WTC11 (cell line): Measurements from ENCODE around the gene ZNF853. TPM values are rescaled to one million over a fixed set of nuclear protein-coding genes. Genes with fewer than 3 reads are reported as not detected.
A peak's percentile ranks its signal among the peaks of the same experiment; 100 is the strongest.

Experiments used
- CREB1 ChIP-seq: sonication (generic); formaldehyde crosslinking; IDR thresholded peaks from 2 replicates; pipeline ENCODE4 v1.8.0; 2023; ENCODE audit warnings: mild to moderate bottlenecking, missing genetic modification reagents
- CREM ChIP-seq: sonication (generic); formaldehyde crosslinking; IDR thresholded peaks from 2 replicates; pipeline ENCODE4 v1.8.1; 2022; ENCODE audit warnings: mild to moderate bottlenecking, missing genetic modification reagents, moderate library complexity
- ELF4 ChIP-seq: sonication (generic); formaldehyde crosslinking; IDR thresholded peaks from 2 replicates; pipeline ENCODE4 v1.8.1; 2022; ENCODE audit warnings: low read depth, mild to moderate bottlenecking, moderate library complexity, missing genetic modification reagents
- FOXJ3 ChIP-seq: sonication (generic); formaldehyde crosslinking; IDR thresholded peaks from 2 replicates; pipeline ENCODE4 v1.9.0; 2021; ENCODE audit warnings: missing genetic modification reagents, mild to moderate bottlenecking, borderline replicate concordance
- FOXP1 ChIP-seq: sonication (generic); formaldehyde crosslinking; IDR thresholded peaks from 2 replicates; pipeline ENCODE4 v1.8.0; 2022; ENCODE audit warnings: missing genetic modification reagents, mild to moderate bottlenecking, moderate library complexity, borderline replicate concordance
- GRHL2 ChIP-seq: fragments of 250-450 bp; sonication (Bioruptor Pico); IDR thresholded peaks from 2 replicates; pipeline ENCODE4 v1.8.0; 2022; ENCODE audit warnings: mild to moderate bottlenecking, moderate library complexity; ENCODE audit not compliant: insufficient replicate concordance, severe bottlenecking
- KAT7 ChIP-seq: sonication (generic); formaldehyde crosslinking; IDR thresholded peaks from 2 replicates; pipeline ENCODE4 v1.8.1; 2023; ENCODE audit warnings: missing genetic modification reagents, mild to moderate bottlenecking, borderline replicate concordance
- MYBL2 ChIP-seq: sonication (generic); formaldehyde crosslinking; IDR thresholded peaks from 2 replicates; pipeline ENCODE4 v1.8.1; 2023; ENCODE audit warnings: mild to moderate bottlenecking, moderate library complexity, missing genetic modification reagents
- NR1H2 ChIP-seq: sonication (generic); formaldehyde crosslinking; IDR thresholded peaks from 2 replicates; pipeline ENCODE4 v1.9.0; 2021; ENCODE audit warnings: mild to moderate bottlenecking, moderate library complexity, missing genetic modification reagents
- RELA ChIP-seq: sonication (generic); formaldehyde crosslinking; IDR thresholded peaks from 2 replicates; pipeline ENCODE4 v1.8.1; 2022; ENCODE audit warnings: missing genetic modification reagents, mild to moderate bottlenecking, borderline replicate concordance
- SP1 ChIP-seq: sonication (generic); formaldehyde crosslinking; conservative IDR thresholded peaks from 2 replicates; pipeline ENCODE4 v1.8.1; 2022; ENCODE audit warnings: missing genetic modification reagents
- TCF7 ChIP-seq: sonication (generic); formaldehyde crosslinking; IDR thresholded peaks from 2 replicates; pipeline ENCODE4 v1.8.0; 2022; ENCODE audit warnings: mild to moderate bottlenecking, low read depth, missing genetic modification reagents, moderate library complexity
- ZNF138 ChIP-seq: sonication (generic); formaldehyde crosslinking; conservative IDR thresholded peaks from 2 replicates; pipeline ENCODE4 v1.8.1; 2022; ENCODE audit warnings: mild to moderate bottlenecking, moderate library complexity, missing genetic modification reagents
- ZNF219 ChIP-seq: sonication (generic); formaldehyde crosslinking; IDR thresholded peaks from 2 replicates; pipeline ENCODE4 v1.8.0; 2023; ENCODE audit warnings: missing genetic modification reagents, mild to moderate bottlenecking, borderline replicate concordance
- ZNF671 ChIP-seq: fragments of 250-450 bp; sonication (Bioruptor Pico); IDR thresholded peaks from 2 replicates; pipeline ENCODE4 v1.8.0; 2021; ENCODE audit warnings: mild to moderate bottlenecking
- total RNA-seq: library from RNA; stranded (reverse); gene quantifications from 3 replicates; pipeline ENCODE4 v1.2.3, GENCODE V29; 2021
- TF ChIP-seq, protein P1 (sequence below): sonication (generic); formaldehyde crosslinking; IDR thresholded peaks from 2 replicates; pipeline ENCODE4 v1.8.0; 2023; ENCODE audit warnings: missing genetic modification reagents
- TF ChIP-seq, protein P2 (sequence below): sonication (generic); formaldehyde crosslinking; IDR thresholded peaks from 2 replicates; pipeline ENCODE4 v1.8.1; 2022; ENCODE audit warnings: mild to moderate bottlenecking, moderate library complexity, missing genetic modification reagents
- TF ChIP-seq, protein P3 (sequence below): sonication (generic); formaldehyde crosslinking; IDR thresholded peaks from 2 replicates; pipeline ENCODE4 v1.8.1; 2022; ENCODE audit warnings: mild to moderate bottlenecking, missing genetic modification reagents, moderate library complexity, borderline replicate concordance
- TF ChIP-seq, protein P4 (sequence below): sonication (generic); formaldehyde crosslinking; conservative IDR thresholded peaks from 2 replicates; pipeline ENCODE4 v1.8.1; 2023; ENCODE audit warnings: mild to moderate bottlenecking, low read depth, missing genetic modification reagents, moderate library complexity
- TF ChIP-seq, protein P5 (sequence below): sonication (generic); formaldehyde crosslinking; IDR thresholded peaks from 2 replicates; pipeline ENCODE4 v1.8.1; 2023; ENCODE audit warnings: mild to moderate bottlenecking, missing genetic modification reagents
- TF ChIP-seq, protein P6 (sequence below): sonication (generic); formaldehyde crosslinking; IDR thresholded peaks from 2 replicates; pipeline ENCODE4 v1.8.0; 2022; ENCODE audit warnings: missing genetic modification reagents
- TF ChIP-seq, protein P7 (sequence below): sonication (generic); formaldehyde crosslinking; IDR thresholded peaks from 2 replicates; pipeline ENCODE4 v1.8.1; 2023; ENCODE audit warnings: mild to moderate bottlenecking, missing genetic modification reagents, moderate library complexity
- TF ChIP-seq, protein P8 (sequence below): sonication (generic); formaldehyde crosslinking; IDR thresholded peaks from 2 replicates; pipeline ENCODE4 v1.8.0; 2023; ENCODE audit warnings: mild to moderate bottlenecking, missing genetic modification reagents

ZNF853 gene
- total RNA-seq, 1 experiment from 2014 or later, result 7.7 TPM

DNA sequence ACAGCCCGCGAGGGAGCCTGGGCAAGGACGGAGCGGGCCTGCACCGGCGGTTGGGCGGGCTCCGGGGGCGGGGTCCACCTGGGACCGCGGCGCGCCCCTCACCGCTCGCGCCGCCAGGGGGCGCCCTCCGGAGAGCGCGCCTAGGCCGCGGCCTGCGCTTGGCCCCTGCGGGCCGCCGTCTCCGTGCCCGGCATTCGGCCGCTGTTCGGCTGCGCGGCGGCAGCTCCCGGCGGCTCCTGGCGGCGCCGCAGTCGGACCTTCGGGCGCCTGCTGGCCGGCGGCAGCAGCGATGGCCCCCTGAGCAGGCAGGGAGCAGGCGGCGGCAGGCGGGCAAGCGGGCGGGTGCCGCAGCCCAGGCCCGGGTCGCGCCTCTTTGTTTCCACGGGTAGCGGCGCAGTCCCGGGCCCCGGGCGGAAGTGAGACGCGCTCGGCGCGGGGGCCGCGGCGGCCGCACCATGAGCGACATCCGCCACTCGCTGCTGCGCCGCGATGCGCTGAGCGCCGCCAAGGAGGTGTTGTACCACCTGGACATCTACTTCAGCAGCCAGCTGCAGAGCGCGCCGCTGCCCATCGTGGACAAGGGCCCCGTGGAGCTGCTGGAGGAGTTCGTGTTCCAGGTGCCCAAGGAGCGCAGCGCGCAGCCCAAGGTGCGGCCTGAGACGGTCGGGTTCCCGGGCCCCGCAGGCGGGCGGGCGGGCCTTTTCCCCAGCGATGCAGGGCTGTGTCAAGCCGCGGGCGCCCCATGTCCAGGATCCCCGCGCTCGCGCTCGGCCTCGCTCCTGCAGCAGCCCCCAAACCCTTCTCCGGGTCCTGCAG, 25.4 kb upstream of the ZNF853 start, which contains the start of gene INTS15 (continued):
- TF ChIP-seq, protein P1, sequence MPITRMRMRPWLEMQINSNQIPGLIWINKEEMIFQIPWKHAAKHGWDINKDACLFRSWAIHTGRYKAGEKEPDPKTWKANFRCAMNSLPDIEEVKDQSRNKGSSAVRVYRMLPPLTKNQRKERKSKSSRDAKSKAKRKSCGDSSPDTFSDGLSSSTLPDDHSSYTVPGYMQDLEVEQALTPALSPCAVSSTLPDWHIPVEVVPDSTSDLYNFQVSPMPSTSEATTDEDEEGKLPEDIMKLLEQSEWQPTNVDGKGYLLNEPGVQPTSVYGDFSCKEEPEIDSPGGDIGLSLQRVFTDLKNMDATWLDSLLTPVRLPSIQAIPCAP (CRISPR knock-in tag), result 0 out of 2 replicates have a peak, but pooled peaks have one; percentile 15
- TF ChIP-seq, protein P2, sequence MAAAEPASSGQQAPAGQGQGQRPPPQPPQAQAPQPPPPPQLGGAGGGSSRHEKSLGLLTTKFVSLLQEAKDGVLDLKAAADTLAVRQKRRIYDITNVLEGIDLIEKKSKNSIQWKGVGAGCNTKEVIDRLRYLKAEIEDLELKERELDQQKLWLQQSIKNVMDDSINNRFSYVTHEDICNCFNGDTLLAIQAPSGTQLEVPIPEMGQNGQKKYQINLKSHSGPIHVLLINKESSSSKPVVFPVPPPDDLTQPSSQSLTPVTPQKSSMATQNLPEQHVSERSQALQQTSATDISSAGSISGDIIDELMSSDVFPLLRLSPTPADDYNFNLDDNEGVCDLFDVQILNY, result 0 out of 2 replicates have a peak, but pooled peaks have one; percentile 47
- TF ChIP-seq FOXJ3 (CRISPR knock-in tag), result no peak
- no peak for TF ChIP-seq TCF7 (CRISPR knock-in tag)
- TF ChIP-seq, protein P3, sequence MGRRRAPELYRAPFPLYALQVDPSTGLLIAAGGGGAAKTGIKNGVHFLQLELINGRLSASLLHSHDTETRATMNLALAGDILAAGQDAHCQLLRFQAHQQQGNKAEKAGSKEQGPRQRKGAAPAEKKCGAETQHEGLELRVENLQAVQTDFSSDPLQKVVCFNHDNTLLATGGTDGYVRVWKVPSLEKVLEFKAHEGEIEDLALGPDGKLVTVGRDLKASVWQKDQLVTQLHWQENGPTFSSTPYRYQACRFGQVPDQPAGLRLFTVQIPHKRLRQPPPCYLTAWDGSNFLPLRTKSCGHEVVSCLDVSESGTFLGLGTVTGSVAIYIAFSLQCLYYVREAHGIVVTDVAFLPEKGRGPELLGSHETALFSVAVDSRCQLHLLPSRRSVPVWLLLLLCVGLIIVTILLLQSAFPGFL, result no peak
- no peak for TF ChIP-seq ZNF138
- peak; percentile 87; the same call in 1 of the 2 replicates for TF ChIP-seq KAT7 (CRISPR knock-in tag)
- no peak for TF ChIP-seq NR1H2 (CRISPR knock-in tag)
- TF ChIP-seq GRHL2 (CRISPR knock-in tag), result no peak
- TF ChIP-seq ZNF671, result no peak
- TF ChIP-seq, protein P4, sequence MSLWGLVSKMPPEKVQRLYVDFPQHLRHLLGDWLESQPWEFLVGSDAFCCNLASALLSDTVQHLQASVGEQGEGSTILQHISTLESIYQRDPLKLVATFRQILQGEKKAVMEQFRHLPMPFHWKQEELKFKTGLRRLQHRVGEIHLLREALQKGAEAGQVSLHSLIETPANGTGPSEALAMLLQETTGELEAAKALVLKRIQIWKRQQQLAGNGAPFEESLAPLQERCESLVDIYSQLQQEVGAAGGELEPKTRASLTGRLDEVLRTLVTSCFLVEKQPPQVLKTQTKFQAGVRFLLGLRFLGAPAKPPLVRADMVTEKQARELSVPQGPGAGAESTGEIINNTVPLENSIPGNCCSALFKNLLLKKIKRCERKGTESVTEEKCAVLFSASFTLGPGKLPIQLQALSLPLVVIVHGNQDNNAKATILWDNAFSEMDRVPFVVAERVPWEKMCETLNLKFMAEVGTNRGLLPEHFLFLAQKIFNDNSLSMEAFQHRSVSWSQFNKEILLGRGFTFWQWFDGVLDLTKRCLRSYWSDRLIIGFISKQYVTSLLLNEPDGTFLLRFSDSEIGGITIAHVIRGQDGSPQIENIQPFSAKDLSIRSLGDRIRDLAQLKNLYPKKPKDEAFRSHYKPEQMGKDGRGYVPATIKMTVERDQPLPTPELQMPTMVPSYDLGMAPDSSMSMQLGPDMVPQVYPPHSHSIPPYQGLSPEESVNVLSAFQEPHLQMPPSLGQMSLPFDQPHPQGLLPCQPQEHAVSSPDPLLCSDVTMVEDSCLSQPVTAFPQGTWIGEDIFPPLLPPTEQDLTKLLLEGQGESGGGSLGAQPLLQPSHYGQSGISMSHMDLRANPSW, result no peak
- peak; percentile 57; the same call in 1 of the 2 replicates for TF ChIP-seq CREM
- no peak for TF ChIP-seq ZNF219
- TF ChIP-seq, protein P5, sequence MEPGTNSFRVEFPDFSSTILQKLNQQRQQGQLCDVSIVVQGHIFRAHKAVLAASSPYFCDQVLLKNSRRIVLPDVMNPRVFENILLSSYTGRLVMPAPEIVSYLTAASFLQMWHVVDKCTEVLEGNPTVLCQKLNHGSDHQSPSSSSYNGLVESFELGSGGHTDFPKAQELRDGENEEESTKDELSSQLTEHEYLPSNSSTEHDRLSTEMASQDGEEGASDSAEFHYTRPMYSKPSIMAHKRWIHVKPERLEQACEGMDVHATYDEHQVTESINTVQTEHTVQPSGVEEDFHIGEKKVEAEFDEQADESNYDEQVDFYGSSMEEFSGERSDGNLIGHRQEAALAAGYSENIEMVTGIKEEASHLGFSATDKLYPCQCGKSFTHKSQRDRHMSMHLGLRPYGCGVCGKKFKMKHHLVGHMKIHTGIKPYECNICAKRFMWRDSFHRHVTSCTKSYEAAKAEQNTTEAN (CRISPR knock-in tag), result no peak
- TF ChIP-seq, protein P6, sequence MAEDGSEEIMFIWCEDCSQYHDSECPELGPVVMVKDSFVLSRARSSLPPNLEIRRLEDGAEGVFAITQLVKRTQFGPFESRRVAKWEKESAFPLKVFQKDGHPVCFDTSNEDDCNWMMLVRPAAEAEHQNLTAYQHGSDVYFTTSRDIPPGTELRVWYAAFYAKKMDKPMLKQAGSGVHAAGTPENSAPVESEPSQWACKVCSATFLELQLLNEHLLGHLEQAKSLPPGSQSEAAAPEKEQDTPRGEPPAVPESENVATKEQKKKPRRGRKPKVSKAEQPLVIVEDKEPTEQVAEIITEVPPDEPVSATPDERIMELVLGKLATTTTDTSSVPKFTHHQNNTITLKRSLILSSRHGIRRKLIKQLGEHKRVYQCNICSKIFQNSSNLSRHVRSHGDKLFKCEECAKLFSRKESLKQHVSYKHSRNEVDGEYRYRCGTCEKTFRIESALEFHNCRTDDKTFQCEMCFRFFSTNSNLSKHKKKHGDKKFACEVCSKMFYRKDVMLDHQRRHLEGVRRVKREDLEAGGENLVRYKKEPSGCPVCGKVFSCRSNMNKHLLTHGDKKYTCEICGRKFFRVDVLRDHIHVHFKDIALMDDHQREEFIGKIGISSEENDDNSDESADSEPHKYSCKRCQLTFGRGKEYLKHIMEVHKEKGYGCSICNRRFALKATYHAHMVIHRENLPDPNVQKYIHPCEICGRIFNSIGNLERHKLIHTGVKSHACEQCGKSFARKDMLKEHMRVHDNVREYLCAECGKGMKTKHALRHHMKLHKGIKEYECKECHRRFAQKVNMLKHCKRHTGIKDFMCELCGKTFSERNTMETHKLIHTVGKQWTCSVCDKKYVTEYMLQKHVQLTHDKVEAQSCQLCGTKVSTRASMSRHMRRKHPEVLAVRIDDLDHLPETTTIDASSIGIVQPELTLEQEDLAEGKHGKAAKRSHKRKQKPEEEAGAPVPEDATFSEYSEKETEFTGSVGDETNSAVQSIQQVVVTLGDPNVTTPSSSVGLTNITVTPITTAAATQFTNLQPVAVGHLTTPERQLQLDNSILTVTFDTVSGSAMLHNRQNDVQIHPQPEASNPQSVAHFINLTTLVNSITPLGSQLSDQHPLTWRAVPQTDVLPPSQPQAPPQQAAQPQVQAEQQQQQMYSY (CRISPR knock-in tag), result peak; percentile 24; the same call in 1 of the 2 replicates
- TF ChIP-seq MYBL2 (CRISPR knock-in tag), result no peak
- TF ChIP-seq FOXP1, result no peak
- TF ChIP-seq SP1 (CRISPR knock-in tag), result peak; percentile 89
- TF ChIP-seq ELF4 (CRISPR knock-in tag), result no peak
- TF ChIP-seq, protein P7, sequence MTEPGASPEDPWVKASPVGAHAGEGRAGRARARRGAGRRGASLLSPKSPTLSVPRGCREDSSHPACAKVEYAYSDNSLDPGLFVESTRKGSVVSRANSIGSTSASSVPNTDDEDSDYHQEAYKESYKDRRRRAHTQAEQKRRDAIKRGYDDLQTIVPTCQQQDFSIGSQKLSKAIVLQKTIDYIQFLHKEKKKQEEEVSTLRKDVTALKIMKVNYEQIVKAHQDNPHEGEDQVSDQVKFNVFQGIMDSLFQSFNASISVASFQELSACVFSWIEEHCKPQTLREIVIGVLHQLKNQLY (CRISPR knock-in tag), result no peak
- TF ChIP-seq, protein P8, sequence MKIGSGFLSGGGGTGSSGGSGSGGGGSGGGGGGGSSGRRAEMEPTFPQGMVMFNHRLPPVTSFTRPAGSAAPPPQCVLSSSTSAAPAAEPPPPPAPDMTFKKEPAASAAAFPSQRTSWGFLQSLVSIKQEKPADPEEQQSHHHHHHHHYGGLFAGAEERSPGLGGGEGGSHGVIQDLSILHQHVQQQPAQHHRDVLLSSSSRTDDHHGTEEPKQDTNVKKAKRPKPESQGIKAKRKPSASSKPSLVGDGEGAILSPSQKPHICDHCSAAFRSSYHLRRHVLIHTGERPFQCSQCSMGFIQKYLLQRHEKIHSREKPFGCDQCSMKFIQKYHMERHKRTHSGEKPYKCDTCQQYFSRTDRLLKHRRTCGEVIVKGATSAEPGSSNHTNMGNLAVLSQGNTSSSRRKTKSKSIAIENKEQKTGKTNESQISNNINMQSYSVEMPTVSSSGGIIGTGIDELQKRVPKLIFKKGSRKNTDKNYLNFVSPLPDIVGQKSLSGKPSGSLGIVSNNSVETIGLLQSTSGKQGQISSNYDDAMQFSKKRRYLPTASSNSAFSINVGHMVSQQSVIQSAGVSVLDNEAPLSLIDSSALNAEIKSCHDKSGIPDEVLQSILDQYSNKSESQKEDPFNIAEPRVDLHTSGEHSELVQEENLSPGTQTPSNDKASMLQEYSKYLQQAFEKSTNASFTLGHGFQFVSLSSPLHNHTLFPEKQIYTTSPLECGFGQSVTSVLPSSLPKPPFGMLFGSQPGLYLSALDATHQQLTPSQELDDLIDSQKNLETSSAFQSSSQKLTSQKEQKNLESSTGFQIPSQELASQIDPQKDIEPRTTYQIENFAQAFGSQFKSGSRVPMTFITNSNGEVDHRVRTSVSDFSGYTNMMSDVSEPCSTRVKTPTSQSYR, result no peak
- no peak for TF ChIP-seq RELA
- TF ChIP-seq CREB1 (CRISPR knock-in tag), result no peak
